Astrocyte (in vitro differentiated cells and primary cell): Measurements from ENCODE around the gene R3HDML.

Experiments
- CTCF ChIP-seq: IDR thresholded peaks from 2 replicates; pipeline ENCODE4 v1.5.1; 2011; ENCODE audit warnings: low read depth, mild to moderate bottlenecking, inconsistent platforms, low read length, moderate library complexity; ENCODE audit not compliant: insufficient read depth
- EZH2 ChIP-seq: IDR thresholded peaks from 2 replicates; pipeline ENCODE4 v1.6.1; 2012; ENCODE audit warnings: mild to moderate bottlenecking, low read length, inconsistent platforms; ENCODE audit not compliant: insufficient read depth

DNA sequence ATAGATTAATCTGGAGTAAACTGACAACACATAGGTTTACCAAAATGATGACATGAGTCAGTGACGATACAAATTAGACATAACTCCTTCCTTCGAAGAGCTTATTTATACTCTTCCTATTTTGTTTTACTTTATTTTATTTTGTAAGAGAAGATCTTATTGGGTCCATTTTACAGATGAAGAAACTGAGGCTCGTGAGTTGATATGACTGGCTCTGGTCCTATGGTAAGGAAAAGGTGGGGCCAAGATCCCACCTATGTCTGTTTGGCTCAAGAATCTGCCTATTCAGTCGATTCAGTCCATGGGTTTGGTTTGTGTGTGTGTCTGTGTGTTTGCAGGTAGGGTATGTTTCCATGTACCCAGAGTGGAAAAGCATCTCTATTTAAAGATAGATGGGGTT, 8.4 kb upstream of the R3HDML start:
- TF ChIP-seq CTCF: no peak
- TF ChIP-seq EZH2: no peak
